ENCODE measurements around the gene FFAR4. TPM values are rescaled to one million over a fixed set of nuclear protein-coding genes. Genes with fewer than 3 reads are reported as not detected.

The FFAR4 gene
- total RNA-seq, 1 experiment from 2014 or later, result not detected

DNA sequence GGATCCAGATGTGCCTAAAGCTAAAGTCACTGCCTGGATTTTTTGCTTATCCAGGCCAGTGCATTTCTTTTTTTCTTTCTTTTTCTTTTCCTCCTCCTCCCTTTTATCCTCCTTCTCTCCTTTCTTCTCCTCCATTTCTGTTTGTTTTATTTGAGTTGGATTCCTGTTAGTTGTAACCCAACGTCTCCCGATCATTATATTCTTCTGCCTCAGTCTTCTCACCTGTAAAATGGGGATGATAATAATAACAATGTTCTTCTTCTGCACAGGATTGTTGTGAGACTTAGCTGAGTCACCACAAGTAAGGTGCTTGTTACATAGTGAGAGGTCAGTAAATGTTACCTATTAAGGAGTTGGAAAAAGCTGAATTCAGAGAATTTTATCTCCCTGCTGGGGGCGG is 13.7 kb upstream of the FFAR4 start:
- intact Hi-C loops (cut with micrococcal nuclease; ENCODE audit: unreplicated experiment), result no loop called here
- no peak for DNase-seq (ENCODE audit: low spot score)
- no peak overlapping the region for H3K27ac ChIP-seq (ENCODE audit: low read depth, low read length, poor library complexity, severe bottlenecking)
- POLR2A ChIA-PET (ENCODE audit: low non-redundant PET), result no interaction called here
- no peak overlapping the region for H3K4me3 ChIP-seq (ENCODE audit: low read depth, low read length, poor library complexity, severe bottlenecking)
- no peaks in the 10 kb centered on the region for H3K36me3 ChIP-seq (ENCODE audit: insufficient read depth, low read length, poor library complexity, severe bottlenecking)
- no peaks in the 10 kb centered on the region for H3K27me3 ChIP-seq (replicated peaks; ENCODE audit: insufficient read depth, low read depth, low read length, poor library complexity)
- H3K9me3 ChIP-seq (ENCODE audit: low read depth, low read length, poor library complexity, severe bottlenecking), result no peaks in the 10 kb centered on the region
- TF ChIP-seq, protein P1, sequence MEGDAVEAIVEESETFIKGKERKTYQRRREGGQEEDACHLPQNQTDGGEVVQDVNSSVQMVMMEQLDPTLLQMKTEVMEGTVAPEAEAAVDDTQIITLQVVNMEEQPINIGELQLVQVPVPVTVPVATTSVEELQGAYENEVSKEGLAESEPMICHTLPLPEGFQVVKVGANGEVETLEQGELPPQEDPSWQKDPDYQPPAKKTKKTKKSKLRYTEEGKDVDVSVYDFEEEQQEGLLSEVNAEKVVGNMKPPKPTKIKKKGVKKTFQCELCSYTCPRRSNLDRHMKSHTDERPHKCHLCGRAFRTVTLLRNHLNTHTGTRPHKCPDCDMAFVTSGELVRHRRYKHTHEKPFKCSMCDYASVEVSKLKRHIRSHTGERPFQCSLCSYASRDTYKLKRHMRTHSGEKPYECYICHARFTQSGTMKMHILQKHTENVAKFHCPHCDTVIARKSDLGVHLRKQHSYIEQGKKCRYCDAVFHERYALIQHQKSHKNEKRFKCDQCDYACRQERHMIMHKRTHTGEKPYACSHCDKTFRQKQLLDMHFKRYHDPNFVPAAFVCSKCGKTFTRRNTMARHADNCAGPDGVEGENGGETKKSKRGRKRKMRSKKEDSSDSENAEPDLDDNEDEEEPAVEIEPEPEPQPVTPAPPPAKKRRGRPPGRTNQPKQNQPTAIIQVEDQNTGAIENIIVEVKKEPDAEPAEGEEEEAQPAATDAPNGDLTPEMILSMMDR (conservative IDR thresholded peaks at IDR 0.05; ENCODE audit: low read depth, low read length), result no peak
- no peak for TF ChIP-seq EZH2 (IDR thresholded peaks at IDR 0.05; ENCODE audit: borderline replicate concordance, low read depth, low read length, poor library complexity, severe bottlenecking)
- CTCF ChIA-PET, result no interaction called here
- H3K4me1 ChIP-seq (ENCODE audit: insufficient read depth, low read length, poor library complexity, severe bottlenecking), result no peaks in the 10 kb centered on the region
- no TSS peak for BruUV-seq (replicated peaks)

DNA sequence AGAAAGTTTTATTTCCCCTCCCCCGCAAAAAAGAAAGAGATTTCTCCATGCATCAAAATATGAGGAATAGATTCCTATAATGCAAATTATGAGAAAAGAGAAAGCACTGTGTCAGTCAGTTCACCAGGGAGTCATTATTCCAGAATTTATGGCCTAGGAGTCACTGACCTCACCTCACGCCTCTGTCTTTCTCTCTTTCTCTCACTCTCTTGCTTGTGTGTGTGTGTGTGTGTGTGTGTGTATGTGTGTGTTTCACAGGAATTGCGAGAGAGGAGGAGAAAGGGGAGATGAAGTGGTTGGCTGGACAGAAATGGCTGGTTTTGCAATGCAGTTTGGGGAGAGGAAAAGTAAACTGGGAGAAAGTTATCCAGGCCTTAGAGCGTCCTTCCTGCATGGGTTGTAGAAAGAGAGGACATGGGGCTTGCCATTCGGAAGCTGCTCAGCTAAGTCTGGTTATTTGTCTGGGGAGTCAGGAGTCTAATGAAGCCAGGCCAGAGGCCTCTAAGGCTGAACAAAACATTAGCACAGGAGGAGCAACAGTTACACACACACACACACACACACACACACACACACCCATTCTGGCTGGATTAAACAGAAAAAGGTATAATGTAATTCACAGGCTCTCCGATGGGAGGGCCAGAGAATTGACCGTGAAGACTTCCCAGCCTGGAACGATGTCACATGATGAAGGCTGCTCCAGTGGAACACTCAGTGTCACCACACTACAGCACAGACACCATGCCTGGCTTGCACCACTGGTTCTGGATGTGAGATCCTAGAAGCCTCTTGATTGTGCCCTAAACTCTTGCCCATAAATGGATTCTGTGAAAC is 12.8 kb upstream of the FFAR4 start:
- ChIA-PET CTCF (interaction anchor here (0.6 to 1.8 kb wide), 4 partner anchors 127 to 305 kb away, joined by 4 to 21 read pairs (median 8); no protein-coding TSS in a partner anchor), POLR2A (ENCODE audit: low non-redundant PET) (no interaction called here)
- Histone ChIP-seq H3K36me3 (ENCODE audit: insufficient read depth, low read length, poor library complexity, severe bottlenecking) (no peaks in the 10 kb centered on the region), H3K4me1 (ENCODE audit: insufficient read depth, low read length, poor library complexity, severe bottlenecking) (no peaks in the 10 kb centered on the region), H3K27me3 (replicated peaks; ENCODE audit: insufficient read depth, low read depth, low read length, poor library complexity) (no peaks in the 10 kb centered on the region), H3K9me3 (ENCODE audit: low read depth, low read length, poor library complexity, severe bottlenecking) (no peaks in the 10 kb centered on the region), H3K27ac (ENCODE audit: low read depth, low read length, poor library complexity, severe bottlenecking) (no peak overlapping the region), H3K4me3 (ENCODE audit: low read depth, low read length, poor library complexity, severe bottlenecking) (no peak overlapping the region)
- TF ChIP-seq, protein P1 (conservative IDR thresholded peaks at IDR 0.05; ENCODE audit: low read depth, low read length), result no peak
- TF ChIP-seq EZH2 (IDR thresholded peaks at IDR 0.05; ENCODE audit: borderline replicate concordance, low read depth, low read length, poor library complexity, severe bottlenecking), result no peak
- intact Hi-C loops (cut with micrococcal nuclease; ENCODE audit: unreplicated experiment), result loop anchor here (2.0 kb wide), 3 partner anchors 127 to 305 kb away; no protein-coding TSS in a partner anchor
- no peak for DNase-seq (ENCODE audit: low spot score)
- BruUV-seq (replicated peaks), result no TSS peak

GRCh38 chr10:93554316-93554663 is 12.2 kb upstream of the FFAR4 start:
- no TSS peak for BruUV-seq (replicated peaks)
- no peaks in the 10 kb centered on the region for H3K36me3 ChIP-seq (ENCODE audit: insufficient read depth, low read length, poor library complexity, severe bottlenecking)
- intact Hi-C loops (cut with micrococcal nuclease; ENCODE audit: unreplicated experiment), result loop anchor here (2.0 kb wide), 3 partner anchors 127 to 305 kb away; no protein-coding TSS in a partner anchor
- TF ChIP-seq EZH2 (IDR thresholded peaks at IDR 0.05; ENCODE audit: borderline replicate concordance, low read depth, low read length, poor library complexity, severe bottlenecking), result no peak
- TF ChIP-seq, protein P1 (conservative IDR thresholded peaks at IDR 0.05; ENCODE audit: low read depth, low read length), result no peak
- no peak overlapping the region for H3K27ac ChIP-seq (ENCODE audit: low read depth, low read length, poor library complexity, severe bottlenecking)
- POLR2A ChIA-PET (ENCODE audit: low non-redundant PET), result no interaction called here
- no peak for DNase-seq (ENCODE audit: low spot score)
- H3K27me3 ChIP-seq (replicated peaks; ENCODE audit: insufficient read depth, low read depth, low read length, poor library complexity), result no peaks in the 10 kb centered on the region
- no peak overlapping the region for H3K4me3 ChIP-seq (ENCODE audit: low read depth, low read length, poor library complexity, severe bottlenecking)
- H3K9me3 ChIP-seq (ENCODE audit: low read depth, low read length, poor library complexity, severe bottlenecking), result no peaks in the 10 kb centered on the region
- H3K4me1 ChIP-seq (ENCODE audit: insufficient read depth, low read length, poor library complexity, severe bottlenecking), result no peaks in the 10 kb centered on the region
- CTCF ChIA-PET, result interaction anchor here (0.9 to 1.8 kb wide), 6 partner anchors 124 to 305 kb away, joined by 3 to 21 read pairs (median 8); no protein-coding TSS in a partner anchor

Data from A673 (cell line).